ENCODE data around the gene AFF4.
A peak's percentile ranks its signal among the peaks of the same experiment; 100 is the strongest.
"Not testable (repeated sequence)": the region's sequence is repeated elsewhere in the genome, so short reads cannot be mapped to it uniquely, and the experiment has no call there.

AFF4 gene

DNA sequence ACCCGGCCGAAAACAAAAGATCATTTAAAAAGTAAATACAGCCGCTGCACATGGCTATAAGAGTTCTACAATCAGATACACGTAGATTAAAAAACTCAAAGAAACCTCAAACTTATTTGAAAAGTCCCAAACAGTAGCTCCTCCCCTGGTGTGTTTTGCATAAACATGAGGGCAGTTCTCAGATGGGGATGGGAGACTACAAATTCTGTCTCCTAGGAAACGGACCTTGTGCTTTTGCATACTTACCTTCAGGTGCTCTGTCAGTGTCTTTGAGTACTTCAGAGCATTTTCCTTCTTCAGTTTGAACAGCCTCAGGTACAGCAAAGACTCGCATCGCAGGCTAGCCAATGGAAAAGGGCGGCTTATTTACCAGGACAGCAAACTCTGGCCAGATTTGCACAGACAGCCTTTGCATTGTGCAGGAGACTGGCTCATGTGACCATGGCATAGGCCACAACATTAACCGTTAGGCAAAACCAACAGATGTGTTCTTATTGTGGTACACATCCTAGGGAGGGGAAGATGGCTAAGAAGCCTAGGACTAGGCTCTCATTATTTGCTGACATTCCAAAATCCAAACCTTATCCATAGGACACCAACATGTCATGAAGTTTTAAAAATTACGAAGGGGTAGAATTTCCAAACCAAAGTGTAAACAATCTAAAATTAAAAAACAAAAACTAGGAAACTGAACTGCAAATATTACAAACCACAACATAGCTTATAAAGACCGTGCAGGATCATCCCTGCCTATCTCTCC lies 77.2 kb downstream of the AFF4 start:
- DNase-seq (ENCODE audit: low spot score) = no peak

DNA sequence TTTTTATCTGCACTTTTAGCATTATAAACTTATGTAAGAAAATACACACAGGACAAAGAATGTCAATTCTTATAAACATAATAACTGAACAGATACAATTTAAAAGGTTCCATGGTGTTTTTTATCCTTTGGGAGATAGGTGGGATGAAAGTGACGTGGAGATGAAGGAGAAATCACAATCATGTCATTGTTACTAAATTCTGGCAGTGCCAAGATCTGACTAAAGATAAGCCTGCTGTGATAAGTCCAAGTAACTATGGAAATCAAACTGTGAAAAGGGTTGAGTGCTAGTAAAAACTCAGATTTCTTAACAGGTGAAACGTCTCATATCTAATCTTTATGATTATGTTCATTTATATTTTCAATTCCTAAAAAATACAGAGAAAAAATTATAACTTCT lies 78.9 kb downstream of the AFF4 start:
- peak; percentile 60 for DNase-seq (ENCODE audit: low spot score)

DNA sequence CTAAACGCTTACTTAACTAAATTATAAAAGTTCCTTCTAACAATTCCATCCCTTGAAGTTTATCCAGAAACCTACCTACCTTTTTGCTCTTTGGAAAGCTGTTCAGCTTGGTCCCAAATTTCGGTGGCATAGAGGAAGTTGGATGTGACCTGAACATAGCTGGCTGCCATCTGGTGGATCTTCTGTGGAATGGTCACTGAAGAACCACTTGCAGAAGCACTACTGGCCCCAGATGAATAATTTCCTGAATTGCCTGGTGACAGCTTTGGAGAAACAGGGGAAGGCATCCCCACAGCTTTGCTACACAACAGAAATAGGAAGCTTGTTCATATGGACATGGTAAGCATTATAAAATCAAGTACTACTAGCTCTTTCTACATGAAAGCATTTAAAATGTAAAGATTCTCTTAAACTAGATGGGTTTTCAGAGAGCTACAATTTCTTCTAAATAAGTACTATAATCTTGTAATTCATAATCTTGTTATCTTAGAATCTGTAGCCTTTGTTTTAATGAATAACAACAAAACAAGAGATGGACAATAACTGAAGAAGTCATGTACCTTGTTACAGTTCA lies 80.1 kb downstream of the AFF4 start:
- no peak for DNase-seq (ENCODE audit: low spot score)

DNA sequence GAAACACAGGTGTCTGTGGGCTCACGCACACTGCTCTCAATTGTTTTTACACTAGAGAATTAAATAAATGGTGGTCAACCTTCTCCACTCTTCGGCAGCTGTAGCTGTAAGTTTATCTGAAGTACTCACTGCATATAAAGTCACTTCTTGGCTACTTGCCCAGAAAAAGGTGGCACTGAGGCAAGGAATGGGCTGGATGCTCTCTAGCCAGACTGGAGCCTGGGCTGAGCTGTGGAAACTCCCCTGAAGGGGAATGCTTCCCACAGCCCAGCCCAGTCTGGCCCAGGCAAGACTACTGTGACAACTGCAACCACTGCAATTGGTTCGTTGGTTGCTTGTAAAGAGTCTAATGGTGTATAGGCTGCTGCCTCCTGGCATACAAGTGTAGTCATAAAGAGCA lies 85.5 kb downstream of the AFF4 start:
- DNase-seq (ENCODE audit: low spot score) = no peak

DNA sequence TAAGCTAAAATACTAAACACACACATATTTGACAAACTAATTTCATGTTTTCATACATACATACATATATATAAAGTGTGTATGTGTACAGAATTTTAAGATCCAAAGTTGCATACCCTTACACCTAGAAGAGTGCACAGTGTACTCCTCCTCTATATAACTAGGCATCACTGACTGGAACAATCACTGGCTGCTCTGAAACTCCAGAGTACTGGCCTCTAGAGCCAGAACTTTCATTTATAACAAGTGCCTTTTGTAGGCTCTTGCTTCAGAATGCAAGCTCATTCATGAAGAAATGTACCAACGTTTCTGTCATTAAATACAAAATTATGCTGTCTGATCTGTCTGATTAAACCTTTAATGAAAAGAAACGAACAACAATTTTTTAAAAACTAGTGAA lies 86.0 kb downstream of the AFF4 start:
- DNase-seq (ENCODE audit: low spot score) = no peak

DNA sequence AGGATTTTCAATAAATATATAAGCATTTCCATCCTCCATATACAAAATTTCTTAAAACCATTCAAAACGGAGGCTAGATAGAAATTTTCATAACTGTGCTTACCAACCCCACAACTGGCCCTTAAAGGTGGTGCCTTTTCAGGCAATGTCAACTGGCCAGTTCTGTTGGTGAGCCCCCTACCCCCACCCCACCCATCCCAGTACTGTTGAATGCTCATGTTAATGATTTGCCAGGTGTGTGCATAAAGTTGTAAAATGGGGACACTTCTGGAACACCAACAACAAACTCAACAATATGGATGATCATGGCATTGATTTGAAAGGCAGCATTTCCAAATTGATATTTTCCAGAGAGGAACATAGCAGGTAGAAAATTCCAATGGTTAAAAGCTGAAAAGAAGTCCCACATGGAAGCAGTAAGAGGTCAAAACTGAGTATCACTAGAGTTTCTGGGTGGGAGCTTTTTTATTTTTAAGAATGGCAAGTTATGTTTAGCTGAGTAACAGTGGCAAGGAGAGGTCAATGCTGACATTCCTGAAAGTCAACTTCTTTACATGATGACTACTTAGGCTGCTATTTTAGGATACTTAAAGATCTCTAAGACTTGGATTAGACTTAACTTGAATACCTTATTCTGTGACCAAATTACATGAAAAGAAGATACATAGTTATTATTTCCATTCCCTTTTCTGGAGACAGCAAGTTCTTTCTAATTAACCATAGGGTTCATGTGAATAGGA lies 87.2 kb downstream of the AFF4 start:
- DNase-seq (ENCODE audit: low spot score) = no peak

DNA sequence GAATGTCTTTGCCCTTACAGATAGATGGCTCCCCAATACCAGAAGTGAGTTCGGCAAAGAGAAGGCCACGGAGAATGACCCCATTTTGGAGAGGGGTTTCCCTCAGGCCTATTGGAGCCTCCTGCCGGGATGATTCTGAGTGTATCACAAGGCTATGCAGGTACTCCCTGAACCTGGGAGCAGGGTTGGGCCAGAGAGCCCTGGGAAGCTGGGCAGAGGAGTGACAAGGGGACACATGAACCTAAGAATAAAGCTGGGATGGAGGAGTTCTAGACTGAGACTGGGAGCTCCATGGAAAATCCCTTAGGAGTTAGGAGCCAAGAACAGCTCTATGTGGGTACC lies 89.5 kb downstream of the AFF4 start:
- DNase-seq (ENCODE audit: low spot score) = no peak

DNA sequence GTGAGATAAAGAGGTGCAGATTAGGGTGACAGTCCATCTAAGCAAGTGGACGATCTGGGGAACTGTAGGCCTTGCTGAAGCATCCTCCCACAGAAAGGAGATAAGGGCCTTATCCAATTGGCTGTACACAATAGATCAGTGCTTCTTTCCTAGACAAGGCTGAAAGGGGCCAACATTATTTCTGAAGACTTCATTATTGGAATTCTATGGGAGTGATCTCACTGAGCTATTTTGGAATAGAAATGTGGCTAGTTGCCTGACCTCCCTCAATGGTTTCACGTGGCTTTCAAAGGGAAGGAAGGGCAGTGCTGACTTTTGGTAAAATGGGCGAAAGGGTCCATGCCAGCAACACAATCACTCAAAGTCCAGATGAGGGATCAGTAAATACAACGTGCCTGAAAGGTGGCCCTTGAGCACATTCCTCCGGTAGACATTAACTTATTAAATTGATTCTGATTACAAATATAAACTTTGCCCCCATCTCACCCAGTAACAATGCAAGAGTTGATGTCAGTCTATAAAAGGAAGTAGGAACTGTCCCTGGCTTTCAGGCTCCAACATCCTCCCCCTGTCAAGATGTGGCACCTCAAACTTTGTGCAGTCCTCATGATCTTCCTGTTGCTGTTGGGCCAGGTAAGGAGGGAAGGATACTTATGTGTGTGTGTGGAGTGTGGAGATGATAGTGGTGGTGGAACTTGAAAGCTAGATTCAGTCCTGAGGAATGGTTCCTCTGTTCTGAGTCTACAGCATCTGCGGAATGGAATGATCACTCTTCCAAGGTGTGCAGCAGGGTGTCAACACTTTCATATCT lies 90.1 kb downstream of the AFF4 start, which contains the start of gene LEAP2:
Gene LEAP2 (plus strand): TSS at position 550 of the 811 bp plus-strand sequence. CDS start 27 bp downstream, at position 577.
- DNase-seq (ENCODE audit: low spot score) = no peak

DNA sequence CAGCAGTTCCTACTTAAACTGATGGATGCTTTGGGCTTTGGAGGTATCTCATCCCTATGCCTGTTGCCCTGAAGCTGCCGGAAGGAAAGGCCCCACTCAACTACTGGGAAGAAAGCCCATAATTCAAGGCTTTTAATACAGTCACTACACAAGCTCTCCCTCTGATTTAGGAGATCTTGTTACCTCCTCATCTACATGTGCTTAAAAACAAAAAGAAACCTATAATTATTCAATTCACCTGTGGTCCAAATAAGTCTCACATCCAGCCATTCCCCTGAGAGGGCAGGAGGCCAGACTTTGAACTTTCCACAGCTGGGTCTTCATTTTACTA lies 90.7 kb downstream of the AFF4 start:
- DNase-seq (ENCODE audit: low spot score) = no peak

DNA sequence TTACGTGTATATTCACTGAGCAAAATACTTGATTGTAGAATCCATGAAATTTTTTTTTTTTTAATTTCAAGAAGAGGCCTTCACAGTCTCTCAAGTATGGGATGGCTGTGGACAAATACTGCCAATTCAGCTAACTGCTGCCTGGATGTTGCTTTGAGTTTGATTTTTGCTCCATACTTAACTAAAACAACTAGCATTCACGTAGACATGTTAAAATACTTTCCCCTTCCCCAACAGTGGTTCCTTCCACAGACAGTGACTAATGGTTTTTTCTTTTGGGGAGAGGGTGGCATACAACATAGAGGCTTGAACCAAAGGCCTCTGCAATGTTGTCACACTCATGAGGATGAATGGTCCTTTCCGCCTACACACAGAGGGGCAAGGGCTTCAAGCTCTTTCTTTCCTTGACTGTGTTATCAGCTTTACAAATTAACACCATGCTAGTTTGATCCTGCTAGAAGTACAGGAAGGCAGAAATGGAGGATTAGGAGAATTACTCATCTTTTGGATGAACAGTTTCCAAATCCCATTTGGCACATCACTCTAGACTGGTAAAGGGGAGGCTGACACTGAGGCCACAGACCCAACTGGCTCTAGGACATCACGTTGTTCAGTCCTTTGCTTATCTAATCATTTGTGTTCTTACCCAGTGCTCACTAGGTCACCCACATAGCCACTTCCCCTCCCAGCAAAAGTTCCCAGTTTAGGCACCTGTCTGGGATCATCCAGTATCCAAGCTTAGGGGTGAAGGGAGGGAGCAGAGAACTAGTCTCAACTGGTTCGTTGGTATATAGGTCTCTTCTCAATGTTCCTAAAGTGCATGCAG lies 91.8 kb downstream of the AFF4 start:
- DNase-seq (ENCODE audit: low spot score) = no peak

DNA sequence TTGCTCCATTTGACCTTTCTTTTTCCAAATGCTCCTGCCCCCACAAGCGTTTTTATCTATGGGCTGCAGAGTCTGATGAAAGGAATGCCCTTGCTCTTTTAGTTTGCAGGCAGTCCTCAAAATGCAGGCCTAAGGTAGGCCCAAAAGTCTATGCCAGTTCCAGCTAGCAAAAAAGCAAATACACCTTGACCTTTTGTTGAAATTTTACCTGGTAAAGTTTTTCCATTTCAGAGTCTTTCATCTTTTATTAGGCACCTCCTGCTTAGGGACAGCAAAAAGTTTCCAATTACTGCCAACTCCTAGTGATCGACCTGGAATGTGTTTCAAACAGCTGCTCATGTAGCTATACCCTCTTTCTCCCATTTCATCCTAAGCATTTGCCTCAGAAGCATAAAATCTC lies 92.6 kb downstream of the AFF4 start:
- no peak for DNase-seq (ENCODE audit: low spot score)

DNA sequence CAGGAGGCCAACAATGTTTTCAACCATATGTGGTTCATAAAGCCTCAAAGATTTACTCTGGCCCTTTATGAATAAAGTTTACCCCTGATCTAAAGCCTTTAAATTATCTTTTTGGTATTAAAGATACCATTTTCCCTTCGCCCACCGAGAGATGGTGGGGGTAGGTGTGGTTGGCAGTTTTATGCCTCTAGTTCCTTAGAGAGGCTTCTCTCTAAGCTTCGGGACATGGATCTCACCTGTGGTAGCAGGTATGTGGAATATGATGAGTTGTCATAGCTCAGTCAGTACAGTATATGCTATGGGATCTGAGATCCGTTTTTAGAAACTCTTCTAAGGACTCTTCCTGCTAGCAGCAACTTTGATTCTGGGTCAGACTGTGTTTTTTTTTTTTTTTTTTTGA lies 94.7 kb downstream of the AFF4 start:
- no peak for DNase-seq (ENCODE audit: low spot score)

DNA sequence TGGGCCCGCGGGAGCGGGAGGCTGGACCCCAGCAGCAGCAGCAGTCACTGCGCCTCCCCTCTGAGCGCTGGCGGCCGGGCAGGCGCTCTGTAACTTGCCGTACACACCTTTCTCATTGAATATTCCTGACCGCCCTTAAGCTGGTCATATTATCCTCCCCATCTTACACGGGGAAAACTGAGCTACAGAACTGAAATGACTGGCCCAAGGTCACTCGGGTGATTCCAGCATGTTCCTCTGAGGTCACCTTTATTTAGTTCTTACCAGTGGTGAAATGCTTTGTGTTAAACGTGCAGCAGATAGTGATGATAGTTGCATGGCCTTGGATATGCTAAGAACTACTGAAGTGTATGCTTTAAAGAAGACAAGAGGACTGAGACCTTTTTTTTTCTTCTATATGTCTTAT lies 96.4 kb downstream of the AFF4 start:
- DNase-seq (ENCODE audit: low spot score) = no peak

DNA sequence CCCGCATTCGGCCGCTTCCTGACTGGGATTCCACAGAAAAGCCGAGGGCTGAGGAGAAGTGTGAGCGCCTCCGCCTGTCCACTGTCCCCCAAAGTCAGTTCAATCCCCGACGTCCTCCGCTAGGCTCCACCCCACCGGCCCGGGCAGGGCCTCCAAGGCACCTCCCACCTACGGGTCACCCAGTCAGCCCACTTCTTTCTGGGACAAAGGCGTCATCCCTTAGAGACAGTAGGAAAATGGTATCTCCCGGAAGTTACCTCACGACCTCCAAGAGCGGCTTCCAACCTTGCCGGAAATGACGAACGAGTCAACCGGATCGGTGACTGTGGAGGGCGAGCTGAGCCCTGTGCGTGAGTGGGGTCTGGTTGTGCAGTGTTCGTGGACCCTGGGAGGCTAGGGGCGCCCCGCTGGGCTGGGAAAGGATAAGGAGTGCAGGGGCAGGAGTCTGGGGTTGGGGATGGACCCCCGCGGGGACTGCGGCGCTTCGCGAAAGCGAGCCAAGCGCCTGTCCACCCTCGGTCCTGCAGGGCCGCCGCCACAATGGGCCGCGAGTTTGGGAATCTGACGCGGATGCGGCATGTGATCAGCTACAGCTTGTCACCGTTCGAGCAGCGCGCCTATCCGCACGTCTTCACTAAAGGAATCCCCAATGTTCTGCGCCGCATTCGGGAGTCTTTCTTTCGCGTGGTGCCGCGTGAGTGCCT lies 96.9 kb downstream of the AFF4 start, which contains the start of the genes GDF9 and UQCRQ:
Gene GDF9 (minus strand): TSS at position 128 of the 704 bp plus-strand sequence. CDS start 1,936 bp downstream, outside the sequence.
Gene UQCRQ (plus strand): TSS at position 301 of the 704 bp plus-strand sequence. CDS start 240 bp downstream, at position 541.
- peak; percentile 91 for DNase-seq (ENCODE audit: low spot score)

DNA sequence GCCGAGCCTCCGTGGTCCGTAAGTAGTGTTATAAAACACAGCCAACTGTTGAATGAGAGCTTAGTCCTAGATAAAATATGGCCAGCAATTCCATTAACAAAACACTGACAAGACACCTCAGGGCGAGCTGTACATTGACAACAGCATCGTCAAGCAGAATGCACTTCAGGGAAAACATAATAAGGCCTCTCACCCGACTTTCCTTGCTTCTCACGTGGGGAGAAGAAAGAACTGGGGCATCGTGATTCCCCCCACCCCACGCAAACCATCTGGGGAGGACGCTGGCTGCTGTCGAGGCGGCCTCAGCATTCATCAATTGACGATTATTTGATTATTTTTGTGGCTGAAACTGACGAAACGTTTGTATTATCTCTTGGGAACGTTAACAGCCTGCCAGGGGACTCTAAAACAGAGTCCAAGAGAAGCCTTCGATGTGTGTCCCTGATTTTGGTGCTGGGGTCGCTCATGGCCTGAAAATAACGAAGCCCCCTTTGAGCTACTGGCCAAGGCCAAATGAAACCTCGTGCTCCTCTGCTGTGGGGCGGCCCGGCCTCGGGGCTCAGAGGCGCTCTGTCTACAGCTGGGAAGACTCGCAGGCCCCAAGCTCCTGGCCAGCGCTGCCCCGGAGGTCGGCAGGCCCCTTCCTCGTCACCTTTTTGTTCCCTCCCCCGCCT lies 97.6 kb downstream of the AFF4 start:
- DNase-seq (ENCODE audit: low spot score) = no peak

DNA sequence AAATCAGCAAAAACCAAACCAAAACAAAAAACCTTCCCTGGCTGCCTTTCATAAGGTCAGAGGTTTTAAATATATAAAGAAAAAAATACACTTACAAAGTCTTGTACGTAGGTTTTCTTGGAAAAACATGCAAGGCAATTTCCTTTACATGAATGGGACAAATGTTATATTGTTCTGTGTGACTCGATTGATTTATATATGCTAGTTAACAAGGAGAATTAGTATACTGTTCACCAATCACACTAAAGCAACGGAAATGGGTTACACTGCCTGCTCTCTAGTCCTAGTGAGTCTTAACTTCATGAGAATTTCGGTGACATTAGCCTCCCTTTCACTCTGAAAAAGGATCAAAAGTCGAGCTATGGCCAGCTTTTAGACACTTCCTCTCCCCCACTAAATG lies 102.7 kb downstream of the AFF4 start:
- peak; percentile 35 for DNase-seq (ENCODE audit: low spot score)

DNA sequence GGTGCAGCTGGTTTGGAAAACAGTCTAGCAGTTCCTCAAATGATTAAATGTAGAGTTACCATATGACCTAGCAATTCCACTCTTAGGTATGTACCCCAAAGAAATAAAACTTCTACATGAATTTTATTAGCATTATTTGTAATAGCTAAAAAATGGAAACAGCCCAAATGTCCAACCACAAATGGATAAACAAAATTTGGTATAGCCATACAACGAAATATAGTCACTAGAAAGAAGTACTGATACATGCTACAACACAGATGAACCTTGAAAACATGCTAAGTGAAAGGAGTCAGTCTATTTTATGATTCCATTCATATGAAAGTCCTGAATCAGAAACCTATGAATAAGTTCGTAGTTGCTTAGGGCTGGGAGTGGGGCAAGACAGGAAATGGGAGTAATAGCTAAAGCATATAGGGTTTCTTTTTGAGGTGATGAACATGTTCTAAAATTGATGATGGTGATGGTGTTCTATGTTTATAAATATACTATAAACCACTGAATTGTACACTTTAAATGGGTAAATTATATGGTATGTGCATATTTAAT lies 103.5 kb downstream of the AFF4 start:
- DNase-seq (ENCODE audit: low spot score) = no peak

DNA sequence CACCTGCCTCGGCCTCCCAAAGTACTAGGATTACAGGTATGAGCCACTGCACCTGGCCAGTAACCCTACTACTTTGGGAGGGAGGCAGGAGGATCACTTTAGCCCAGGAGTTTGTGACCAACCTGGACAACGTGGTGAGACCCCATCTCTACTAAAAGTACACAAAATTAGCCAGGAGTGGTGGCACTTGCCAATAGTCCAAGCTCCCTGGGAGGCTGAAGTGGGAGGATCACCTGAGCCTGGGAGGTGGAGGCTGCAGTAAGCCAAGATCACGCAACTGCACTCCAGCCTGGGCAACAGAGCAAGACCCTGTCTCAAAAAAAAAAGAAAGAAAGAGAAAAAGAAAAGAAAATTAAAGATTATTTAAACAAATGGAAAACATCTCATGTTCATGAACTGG lies 107.4 kb downstream of the AFF4 start:
- DNase-seq (ENCODE audit: low spot score) = no peak

DNA sequence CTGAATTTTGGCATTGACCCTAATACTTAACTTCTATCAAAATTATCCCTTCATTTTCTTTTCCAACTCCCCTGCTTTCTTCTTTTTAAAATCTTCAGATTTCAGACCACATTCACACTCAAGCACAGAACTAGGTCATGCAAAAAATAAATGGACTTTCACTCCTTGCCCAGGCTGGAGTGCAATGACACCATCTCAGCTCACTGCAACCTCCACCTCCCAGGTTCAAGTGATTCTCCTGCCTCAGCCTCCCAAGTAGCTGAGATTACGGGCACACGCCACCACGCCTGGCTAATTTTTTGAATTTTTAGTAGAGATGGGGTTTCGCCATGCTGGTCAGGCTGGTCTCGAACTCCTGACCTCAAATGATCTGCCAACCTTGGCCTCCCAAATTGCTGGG lies 108.4 kb downstream of the AFF4 start:
- not testable (repeated sequence) for DNase-seq (ENCODE audit: low spot score)

DNA sequence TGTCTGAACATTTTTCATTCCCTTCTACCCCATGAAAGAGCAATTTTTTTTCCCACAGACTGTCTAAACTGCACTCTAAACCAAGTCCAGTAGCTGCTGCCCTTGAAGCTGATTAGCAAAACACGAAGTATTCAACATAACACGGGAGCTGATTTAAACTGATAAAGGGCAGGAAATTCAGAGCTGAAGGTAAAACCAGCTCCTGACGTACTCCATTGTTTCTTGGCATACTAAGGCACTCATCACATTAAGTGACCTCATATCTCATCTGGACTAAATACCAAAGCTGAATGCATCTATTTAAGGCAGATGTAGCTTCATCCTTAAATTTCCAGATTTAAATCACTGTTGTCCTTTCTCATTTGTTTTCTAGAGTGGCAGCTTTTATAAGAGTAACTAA lies 109.1 kb downstream of the AFF4 start:
- DNase-seq (ENCODE audit: low spot score) = no peak

All from COLO829 (cell line).